Karpas-422 (cell line): Measurements from ENCODE around the gene EHF. TPM values are rescaled to one million over a fixed set of nuclear protein-coding genes. Genes with fewer than 3 reads are reported as not detected.

Experiments
- DNase-seq: peaks from one replicate; pipeline ENCODE4 v3.0.0-alpha.2; 2015
- H2AFZ ChIP-seq: fragments of 200-600 bp; sonication (generic); 2 replicates; pipeline ENCODE4 v1.6.1; 2014; ENCODE audit warnings: antibody characterized with exemption, low read length, mixed read lengths
- H3K27ac ChIP-seq: fragments of 200-600 bp; sonication (generic); 2 replicates; pipeline ENCODE4 v1.5.1; 2014; ENCODE audit warnings: mild to moderate bottlenecking, low read length, moderate library complexity
- H3K27me3 ChIP-seq: fragments of 200-600 bp; sonication (generic); 2 replicates; pipeline ENCODE4 v1.6.1; 2014; ENCODE audit warnings: low read length, mixed read lengths
- H3K36me3 ChIP-seq: fragments of 200-600 bp; sonication (generic); 2 replicates; pipeline ENCODE4 v1.6.1; 2014; ENCODE audit warnings: low read length, mixed read lengths; ENCODE audit not compliant: insufficient read depth
- H3K4me1 ChIP-seq: fragments of 200-600 bp; sonication (generic); 2 replicates; pipeline ENCODE4 v1.6.1; 2014; ENCODE audit warnings: mild to moderate bottlenecking, low read length, mixed read lengths
- H3K4me2 ChIP-seq: fragments of 200-600 bp; sonication (generic); 2 replicates; pipeline ENCODE4 v1.6.1; 2014; ENCODE audit warnings: low read length, low read depth, mild to moderate bottlenecking; ENCODE audit not compliant: poor library complexity, severe bottlenecking
- H3K4me3 ChIP-seq: fragments of 200-600 bp; sonication (generic); 2 replicates; pipeline ENCODE4 v1.5.1; 2014; ENCODE audit warnings: mild to moderate bottlenecking, antibody characterized with exemption, low read length, mixed read lengths
- H3K79me2 ChIP-seq: fragments of 200-600 bp; sonication (generic); 2 replicates; pipeline ENCODE4 v1.6.1; 2014; ENCODE audit warnings: mild to moderate bottlenecking, low read length, mixed read lengths
- H3K9ac ChIP-seq: fragments of 200-600 bp; sonication (generic); 2 replicates; pipeline ENCODE4 v1.6.0; 2014; ENCODE audit warnings: low read length
- H3K9me2 ChIP-seq: fragments of 200-600 bp; sonication (generic), shearing (Covaris generic); replicated peaks from 2 replicates; pipeline ENCODE4 v1.6.0; 2014; ENCODE audit warnings: mild to moderate bottlenecking, low read length, moderate library complexity; ENCODE audit not compliant: insufficient read depth
- H3K9me3 ChIP-seq: fragments of 300-700, 200-600 bp; sonication (generic); 2 replicates; pipeline ENCODE4 v1.6.1; 2014; ENCODE audit warnings: low read length, mixed read lengths
- H4K20me1 ChIP-seq: fragments of 200-600 bp; sonication (generic); 2 replicates; pipeline ENCODE4 v1.6.1; 2014; ENCODE audit warnings: mild to moderate bottlenecking, antibody characterized with exemption, low read length, low read depth; ENCODE audit not compliant: insufficient read depth
- total RNA-seq: library from RNA; depleted of rRNA; stranded (reverse); fragments of >200 nt; shearing (Covaris generic); gene quantifications from 2 replicates; pipeline ENCODE4 v1.2.3, GENCODE V29; 2014; ENCODE audit warnings: low replicate concordance

The EHF gene
- total RNA-seq, 1 experiment from 2014 or later = not detected

DNA sequence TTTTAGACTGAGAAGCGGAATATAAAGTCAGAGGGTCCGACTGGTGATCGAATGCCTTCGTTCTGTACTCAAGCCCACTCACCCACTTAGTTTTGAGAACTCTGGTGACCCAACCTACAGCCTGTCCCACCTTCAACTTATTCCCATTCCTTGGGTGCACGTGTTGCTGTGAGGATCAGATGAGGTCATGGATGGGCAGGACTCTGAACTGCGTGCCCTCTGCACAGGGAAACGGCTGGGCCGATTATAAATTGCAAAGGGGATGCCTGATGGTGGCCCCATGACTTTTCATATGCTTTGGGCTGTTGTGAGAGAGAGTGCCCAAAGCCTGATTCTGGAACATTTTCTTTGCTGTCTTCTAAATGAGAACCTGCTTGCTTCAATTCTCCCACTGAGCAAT, 16.0 kb upstream of the EHF start:
- Histone ChIP-seq H3K27ac (no peak overlapping the region), H3K27me3 (no peaks in the 10 kb centered on the region), H2AFZ (no peak overlapping the region), H3K4me3 (no peak overlapping the region), H3K9ac (no peak overlapping the region), H3K9me2 (no peaks in the 10 kb centered on the region), H4K20me1 (no peaks in the 10 kb centered on the region), H3K4me1 (no peaks in the 10 kb centered on the region), H3K36me3 (no peaks in the 10 kb centered on the region), H3K79me2 (no peaks in the 10 kb centered on the region), H3K9me3 (no peaks in the 10 kb centered on the region), H3K4me2 (no peak overlapping the region)
- no peak for DNase-seq

DNA sequence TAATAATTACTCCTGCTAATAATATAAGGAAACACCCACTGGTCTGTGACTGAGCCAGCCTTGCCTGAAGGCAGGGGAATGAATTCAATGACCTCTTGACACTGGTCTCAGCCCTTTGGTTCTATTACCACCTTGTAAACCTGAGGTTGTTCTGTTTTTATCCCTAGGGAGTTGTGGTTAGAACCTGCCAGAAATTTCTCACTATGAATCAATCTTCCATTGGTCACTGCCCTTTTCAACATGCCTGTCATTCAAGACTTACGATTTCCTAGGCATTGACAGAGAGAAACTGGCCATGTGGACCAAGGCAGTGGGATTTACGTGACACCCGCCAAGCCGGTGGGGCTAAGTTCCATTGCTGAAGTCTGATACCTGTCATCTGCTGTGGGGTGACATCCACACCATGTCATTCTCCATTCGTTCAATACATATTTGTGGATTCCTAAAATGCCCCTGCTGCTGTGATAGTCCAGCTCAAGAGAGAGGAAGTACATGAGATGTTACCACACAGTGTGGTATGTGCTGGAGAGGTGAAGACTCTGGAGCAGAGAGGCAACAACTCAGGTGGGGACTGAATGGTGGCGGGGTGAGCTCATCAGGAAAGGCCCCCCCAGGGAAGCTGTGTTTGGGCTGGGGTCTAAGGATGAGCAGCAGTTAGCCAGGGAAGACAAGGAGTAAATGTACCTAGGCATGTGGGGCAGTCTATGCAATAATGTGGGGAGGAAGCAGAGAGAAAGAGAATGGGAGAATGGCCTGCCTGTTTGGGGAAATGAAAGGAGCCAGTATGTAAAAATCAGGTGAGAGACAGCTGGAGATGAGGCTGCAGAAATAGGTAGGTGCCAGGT, 15.2 kb upstream of the EHF start:
- Histone ChIP-seq H3K9ac (no peak overlapping the region), H3K4me1 (no peaks in the 10 kb centered on the region), H3K4me3 (no peak overlapping the region), H3K9me3 (no peaks in the 10 kb centered on the region), H3K27ac (no peak overlapping the region), H3K79me2 (no peaks in the 10 kb centered on the region), H2AFZ (no peak overlapping the region), H3K27me3 (no peaks in the 10 kb centered on the region), H3K36me3 (no peaks in the 10 kb centered on the region), H3K9me2 (no peaks in the 10 kb centered on the region), H3K4me2 (no peak overlapping the region), H4K20me1 (no peaks in the 10 kb centered on the region)
- DNase-seq = no peak

DNA sequence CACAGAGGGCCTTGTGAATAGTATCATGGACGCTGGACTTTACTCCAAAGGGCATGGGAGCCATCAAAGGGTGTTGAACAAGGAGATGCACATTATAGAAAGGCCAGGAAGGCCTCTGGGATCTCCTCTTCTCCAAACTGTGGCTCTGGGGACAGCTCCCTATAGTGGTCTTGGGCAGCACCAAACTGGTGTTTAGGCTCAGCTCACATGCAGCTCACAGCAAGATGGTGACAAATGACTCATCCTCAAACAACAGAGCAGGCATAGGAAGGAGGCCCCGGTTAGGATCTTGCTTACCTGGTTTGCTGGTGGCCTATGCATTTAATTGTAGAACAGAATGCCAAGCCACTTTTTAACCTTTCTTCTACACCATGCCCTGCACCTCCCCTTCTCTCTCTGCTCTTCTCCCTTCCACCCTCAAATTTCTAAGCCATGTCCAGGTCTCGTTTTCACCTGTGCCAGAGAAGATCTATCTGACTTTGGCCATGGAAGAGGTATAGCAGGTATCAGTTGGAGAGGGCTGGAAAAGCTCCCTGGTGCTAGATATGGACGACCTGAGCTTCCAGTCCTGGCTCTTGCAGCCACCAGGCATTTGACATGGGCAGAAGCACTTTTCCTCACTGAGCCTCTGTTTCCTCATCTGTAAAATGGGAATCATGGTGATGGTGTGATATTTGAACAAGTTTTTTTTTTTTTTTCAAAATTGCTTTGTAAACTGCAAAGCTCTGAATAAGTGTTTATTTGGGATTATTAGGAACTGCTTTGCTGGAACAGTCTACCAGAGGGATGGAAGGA, 14.4 kb upstream of the EHF start:
- H4K20me1 ChIP-seq = no peaks in the 10 kb centered on the region
- no peaks in the 10 kb centered on the region for H3K79me2 ChIP-seq
- no peak overlapping the region for H3K4me3 ChIP-seq
- no peaks in the 10 kb centered on the region for H3K4me1 ChIP-seq
- H2AFZ ChIP-seq = no peak overlapping the region
- no peaks in the 10 kb centered on the region for H3K36me3 ChIP-seq
- H3K27me3 ChIP-seq = no peaks in the 10 kb centered on the region
- no peak overlapping the region for H3K4me2 ChIP-seq
- H3K9me2 ChIP-seq = no peaks in the 10 kb centered on the region
- no peak overlapping the region for H3K9ac ChIP-seq
- no peaks in the 10 kb centered on the region for H3K9me3 ChIP-seq
- DNase-seq = no peak
- no peak overlapping the region for H3K27ac ChIP-seq

DNA sequence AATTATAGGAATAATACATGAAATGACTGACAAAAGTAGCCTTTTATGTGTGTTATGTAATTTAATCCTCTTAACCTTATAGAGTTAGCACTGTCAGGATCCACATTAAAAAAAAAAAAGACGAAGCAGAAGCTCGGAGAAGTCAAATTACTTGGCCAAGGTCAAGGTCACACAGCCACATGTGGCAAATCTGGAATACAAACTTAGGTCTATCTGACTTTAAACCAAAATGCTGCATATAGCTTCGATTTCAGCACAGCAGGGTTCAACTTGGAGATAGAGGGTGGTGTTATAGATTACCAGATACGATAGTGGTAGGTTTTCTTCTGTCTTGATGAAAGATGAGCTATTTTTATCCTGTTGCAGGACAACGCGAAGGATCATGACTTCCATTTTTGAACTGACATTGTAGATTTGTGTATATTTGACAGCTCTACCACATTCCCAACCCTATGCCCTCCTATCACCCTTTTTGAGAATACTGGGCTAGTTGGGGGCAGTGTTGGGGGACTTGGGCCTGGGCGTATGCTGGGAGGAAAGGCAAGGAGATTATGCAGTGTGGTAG, 11.6 kb upstream of the EHF start:
- H3K9me2 ChIP-seq = no peaks in the 10 kb centered on the region
- no peaks in the 10 kb centered on the region for H3K4me1 ChIP-seq
- H3K4me2 ChIP-seq = no peak overlapping the region
- H4K20me1 ChIP-seq = no peaks in the 10 kb centered on the region
- no peaks in the 10 kb centered on the region for H3K27me3 ChIP-seq
- no peaks in the 10 kb centered on the region for H3K79me2 ChIP-seq
- no peak overlapping the region for H2AFZ ChIP-seq
- H3K9me3 ChIP-seq = no peaks in the 10 kb centered on the region
- H3K27ac ChIP-seq = no peak overlapping the region
- no peak for DNase-seq
- H3K36me3 ChIP-seq = no peaks in the 10 kb centered on the region
- H3K9ac ChIP-seq = no peak overlapping the region
- no peak overlapping the region for H3K4me3 ChIP-seq

DNA sequence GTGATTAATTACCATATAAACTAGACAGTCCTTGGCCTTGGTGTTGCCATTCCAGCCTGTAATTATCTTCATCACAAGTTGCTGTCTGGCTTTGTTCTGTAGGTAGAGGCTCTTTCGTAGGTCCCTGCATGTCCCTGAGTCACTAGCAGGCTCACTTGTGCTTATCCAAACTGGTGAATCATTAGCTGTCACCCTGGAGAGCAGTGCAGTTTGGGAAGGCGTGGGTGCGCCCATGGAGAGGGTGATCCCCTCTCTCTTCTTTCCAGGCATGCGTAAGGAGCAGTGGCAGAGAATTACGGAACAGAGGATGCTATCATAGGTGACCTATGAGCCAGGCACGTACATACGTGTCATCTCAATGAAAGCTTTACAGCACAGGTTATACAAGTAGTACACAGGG, 11.0 kb upstream of the EHF start:
- Histone ChIP-seq H3K27me3 (no peaks in the 10 kb centered on the region), H3K36me3 (no peaks in the 10 kb centered on the region), H2AFZ (no peak overlapping the region), H3K4me2 (no peak overlapping the region), H3K9ac (no peak overlapping the region), H4K20me1 (no peaks in the 10 kb centered on the region), H3K9me3 (no peaks in the 10 kb centered on the region), H3K9me2 (no peaks in the 10 kb centered on the region), H3K4me3 (no peak overlapping the region), H3K4me1 (no peaks in the 10 kb centered on the region), H3K79me2 (no peaks in the 10 kb centered on the region), H3K27ac (no peak overlapping the region)
- DNase-seq = no peak

DNA sequence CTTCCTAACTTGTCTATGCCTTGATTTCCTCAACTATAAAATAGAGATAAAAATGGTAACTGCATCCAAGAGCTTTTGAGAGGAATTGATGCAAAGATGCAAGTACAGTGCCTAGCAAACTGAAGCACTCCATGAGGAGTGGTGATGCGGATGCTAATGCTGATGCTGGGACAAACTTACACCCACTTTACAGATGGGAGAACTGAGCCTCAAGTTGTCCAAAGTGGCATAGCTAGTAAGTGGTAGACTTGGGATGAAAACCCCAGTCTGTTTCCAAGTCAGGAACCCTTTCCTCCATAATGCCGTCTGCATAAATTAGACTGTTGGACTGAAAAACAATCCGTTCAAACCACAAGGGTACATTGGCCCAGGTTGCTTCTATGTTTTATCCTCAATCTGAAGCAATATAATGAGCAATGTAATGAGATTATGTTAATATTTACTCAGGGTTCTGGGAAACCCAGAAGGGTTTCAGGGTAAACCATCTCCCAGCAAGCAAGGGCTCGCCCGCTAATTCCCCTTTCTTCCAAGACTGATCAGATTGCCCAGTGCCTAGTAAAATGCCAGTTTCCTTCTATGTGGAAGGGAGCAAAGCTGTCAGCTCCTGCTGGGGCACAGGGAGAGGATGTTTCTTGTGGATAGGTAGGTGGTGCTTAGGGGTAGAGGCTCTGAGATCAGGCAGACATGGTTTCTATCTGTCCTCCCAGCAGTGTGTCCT, 10.4 kb upstream of the EHF start:
- no peaks in the 10 kb centered on the region for H3K4me1 ChIP-seq
- H2AFZ ChIP-seq = no peak overlapping the region
- H3K27me3 ChIP-seq = no peaks in the 10 kb centered on the region

DNA sequence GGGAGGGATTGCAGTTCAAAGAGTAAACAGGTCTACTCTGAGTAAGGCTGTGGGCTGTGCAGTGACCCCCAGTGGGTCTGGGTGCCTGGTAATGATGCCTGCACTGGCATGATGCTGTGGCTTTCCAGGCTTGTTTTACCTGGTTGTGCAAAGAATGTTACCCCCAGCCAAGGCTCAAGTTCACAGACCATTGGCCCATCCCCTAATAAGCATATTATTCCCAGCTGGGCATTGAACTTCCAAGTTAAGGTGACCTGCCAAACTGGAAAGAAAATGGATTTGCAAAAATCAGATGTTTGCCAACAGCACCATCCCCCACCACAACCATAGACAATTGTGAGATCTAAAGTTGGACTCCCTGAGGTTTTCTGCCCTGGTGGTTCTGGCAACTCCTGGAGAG, 7.9 kb upstream of the EHF start:
- Histone ChIP-seq H3K9ac (no peak overlapping the region), H3K4me1 (no peaks in the 10 kb centered on the region), H2AFZ (no peak overlapping the region), H3K9me2 (no peaks in the 10 kb centered on the region), H3K9me3 (no peaks in the 10 kb centered on the region), H3K79me2 (no peaks in the 10 kb centered on the region), H3K4me3 (no peak overlapping the region), H4K20me1 (no peaks in the 10 kb centered on the region), H3K4me2 (no peak overlapping the region), H3K27me3 (no peaks in the 10 kb centered on the region), H3K27ac (no peak overlapping the region), H3K36me3 (no peaks in the 10 kb centered on the region)
- no peak for DNase-seq

More for the DNA sequence above, 10.4 kb upstream of the EHF start:
- H3K36me3 ChIP-seq = no peaks in the 10 kb centered on the region
- H3K27ac ChIP-seq = no peak overlapping the region
- no peak overlapping the region for H3K4me2 ChIP-seq
- H4K20me1 ChIP-seq = no peaks in the 10 kb centered on the region
- DNase-seq = no peak
- no peak overlapping the region for H3K4me3 ChIP-seq
- no peaks in the 10 kb centered on the region for H3K79me2 ChIP-seq
- H3K9me2 ChIP-seq = no peaks in the 10 kb centered on the region
- no peak overlapping the region for H3K9ac ChIP-seq
- H3K9me3 ChIP-seq = no peaks in the 10 kb centered on the region
